IMR-90 (cell line): ENCODE measurements around the gene LIMK2. TPM values are rescaled to one million over a fixed set of nuclear protein-coding genes. Genes with fewer than 3 reads are reported as not detected.
"Not testable (repeated sequence)": the region's sequence is repeated elsewhere in the genome, so short reads cannot be mapped to it uniquely, and the experiment has no call there.

ENCODE experiments used
- ATAC-seq: fragments of 200-7000 bp; cut with Tn5 transposase; 2 replicates; pipeline ENCODE4 v1.9.1; 2020; ENCODE audit warnings: low read depth, mild to moderate bottlenecking, moderate library complexity
- BruUV-seq: library from RNA; stranded (reverse); fragments of 400-500 nt; replicated peaks from 2 replicates; lab custom pipeline; 2021; lab: Mats Ljungman, UMichigan
- CTCF ChIA-PET: fragments of 300-600 bp; formaldehyde crosslinking; extraction: SDS; loops from one replicate; lab custom pipeline; 2021; ENCODE audit warnings: antibody characterized with exemption; lab: Yijun Ruan, JAX
- POLR2A ChIA-PET: fragments of 300-600 bp; sonication (Branson Sonifier 250); formaldehyde crosslinking; loops from one replicate; lab custom pipeline; 2022; ENCODE audit warnings: antibody characterized with exemption; ENCODE audit not compliant: unreplicated experiment; lab: Charles Lee
- DNase-seq: peaks from one replicate; pipeline ENCODE4 v3.0.0; 2013
- H2AFZ ChIP-seq: replicated peaks from 2 replicates; pipeline ENCODE3; 2013; ENCODE audit warnings: low read length, mild to moderate bottlenecking; ENCODE audit not compliant: poor library complexity
- H2AK5ac ChIP-seq: 2 replicates; pipeline ENCODE4 v1.6.1; 2013; ENCODE audit warnings: low read depth, low read length, inconsistent platforms
- H2AK9ac ChIP-seq: replicated peaks from 2 replicates; pipeline ENCODE3; 2013; ENCODE audit warnings: mild to moderate bottlenecking, low read depth, low read length, moderate library complexity; ENCODE audit not compliant: poor library complexity
- H2BK120ac ChIP-seq: 2 replicates; pipeline ENCODE4 v1.6.1; 2013; ENCODE audit warnings: low read depth, low read length, inconsistent platforms
- H2BK15ac ChIP-seq: 3 replicates; pipeline ENCODE4 v1.6.1; 2013; ENCODE audit warnings: low read depth, low read length, inconsistent platforms
- H2BK20ac ChIP-seq: 2 replicates; pipeline ENCODE4 v1.6.1; 2013; ENCODE audit warnings: low read depth, mild to moderate bottlenecking, inconsistent platforms, low read length, moderate library complexity
- H2BK5ac ChIP-seq: 2 replicates; pipeline ENCODE4 v1.6.1; 2013; ENCODE audit warnings: mild to moderate bottlenecking, low read depth, low read length, inconsistent platforms; ENCODE audit not compliant: poor library complexity, severe bottlenecking
- H3K14ac ChIP-seq: replicated peaks from 2 replicates; pipeline ENCODE4 v1.6.1; 2013; ENCODE audit warnings: low read depth, low read length, inconsistent platforms
- H3K18ac ChIP-seq: 2 replicates; pipeline ENCODE4 v1.6.1; 2013; ENCODE audit warnings: low read depth, low read length, control low read depth
- H3K23ac ChIP-seq: 2 replicates; pipeline ENCODE4 v1.6.1; 2013; ENCODE audit warnings: low read depth, low read length, inconsistent platforms
- H3K27ac ChIP-seq: 2 replicates; pipeline ENCODE4 v1.5.1; 2013; ENCODE audit warnings: mild to moderate bottlenecking, control low read depth, low read length; ENCODE audit not compliant: insufficient read depth
- H3K27me3 ChIP-seq: 2 replicates; pipeline ENCODE4 v1.6.1; 2013; ENCODE audit warnings: low read length; ENCODE audit not compliant: control insufficient read depth, insufficient read depth
- H3K36me3 ChIP-seq: 2 replicates; pipeline ENCODE4 v1.6.1; 2013; ENCODE audit warnings: low read length, mixed read lengths; ENCODE audit not compliant: control insufficient read depth, insufficient read depth
- H3K4ac ChIP-seq: 2 replicates; pipeline ENCODE4 v1.6.1; 2013; ENCODE audit warnings: low read depth, low read length, inconsistent platforms
- H3K4me1 ChIP-seq: 2 replicates; pipeline ENCODE4 v1.6.1; 2013; ENCODE audit warnings: low read length, mixed read lengths; ENCODE audit not compliant: control insufficient read depth, insufficient read depth
- H3K4me2 ChIP-seq: 2 replicates; pipeline ENCODE4 v1.6.1; 2013; ENCODE audit warnings: low read depth, mild to moderate bottlenecking, control low read depth, low read length, moderate library complexity
- H3K4me3 ChIP-seq: 2 replicates; pipeline ENCODE4 v1.5.1; 2013; ENCODE audit warnings: low read depth, mild to moderate bottlenecking, control low read depth, low read length, moderate library complexity; ENCODE audit not compliant: insufficient read depth
- H3K56ac ChIP-seq: 2 replicates; pipeline ENCODE4 v1.6.1; 2013; ENCODE audit warnings: low read length, inconsistent platforms; ENCODE audit not compliant: insufficient read depth; ENCODE audit errors: extremely low read depth
- H3K79me1 ChIP-seq, 2 experiments: 2 replicates each; pipeline ENCODE4 v1.6.1; 2013; ENCODE audit warnings: low read length in 2 of 2, inconsistent platforms in 1 of 2, low read depth in 1 of 2
- H3K9ac ChIP-seq: 2 replicates; pipeline ENCODE4 v1.6.1; 2013; ENCODE audit warnings: low read depth, low read length, control low read depth
- H3K9me1 ChIP-seq: 2 replicates; pipeline ENCODE4 v1.6.1; 2013; ENCODE audit warnings: low read length, inconsistent platforms; ENCODE audit not compliant: insufficient read depth
- H3K9me3 ChIP-seq: 2 replicates; pipeline ENCODE4 v1.6.1; 2013; ENCODE audit warnings: low read length; ENCODE audit not compliant: control insufficient read depth, insufficient read depth
- H4K20me1 ChIP-seq: 2 replicates; pipeline ENCODE4 v1.6.1; 2013; ENCODE audit warnings: low read length, inconsistent platforms; ENCODE audit not compliant: insufficient read depth
- H4K5ac ChIP-seq: 2 replicates; pipeline ENCODE4 v1.6.1; 2013; ENCODE audit warnings: mild to moderate bottlenecking, low read depth, low read length, control low read depth
- H4K8ac ChIP-seq, 2 experiments: 2 replicates each; pipeline ENCODE4 v1.6.1; 2013; ENCODE audit warnings: low read depth in 2 of 2, low read length in 2 of 2, control low read depth in 1 of 2, inconsistent platforms in 1 of 2
- H4K91ac ChIP-seq: 2 replicates; pipeline ENCODE4 v1.6.1; 2013; ENCODE audit warnings: low read depth, low read length, inconsistent platforms; ENCODE audit not compliant: insufficient read depth
- WGBS, 2 experiments: methylation state at CpG; one replicate each; pipeline versions ENCODE4 v1.1.5 to v1.1.7; 2013; ENCODE audit warnings: missing lambda C conversion rate in 2 of 2; ENCODE audit not compliant: insufficient read length in 1 of 2; ENCODE audit errors: extremely low coverage in 2 of 2; 5-methylcytosine and 5-hydroxymethylcytosine counted together
- dilution Hi-C: fragments of 300-500 bp; cut with HindIII; formaldehyde crosslinking; loops from one replicate; pipeline ENCODE4 v1.14.3; 2018; ENCODE audit warnings: low sequenced_read_pairs; ENCODE audit not compliant: unreplicated experiment
- in situ Hi-C: fragments of 300-500 bp; cut with MboI; formaldehyde crosslinking; loops from 3 replicates; pipeline ENCODE4 v1.14.3; 2019; ENCODE audit warnings: low sequenced_read_pairs, inconsistent platforms, mixed read lengths
- intact Hi-C: fragments of 100-400 bp; cut with micrococcal nuclease; formaldehyde crosslinking; loops from 2 replicates; pipeline ENCODE4 v1.10.0; 2022
- polyA plus RNA-seq, 3 experiments: library from polyadenylated mRNA; depleted of rRNA; stranded (reverse); fragments of >200 nt; gene quantifications; 2 replicates each; pipeline ENCODE4 v1.2.3, GENCODE V29; 2012; ENCODE audit warnings: low replicate concordance in 1 of 3
- total RNA-seq: library from RNA; depleted of rRNA; stranded (reverse); fragments of >200 nt; gene quantifications from 2 replicates; pipeline ENCODE4 v1.2.3, GENCODE V29; 2012

Gene LIMK2
- total and polyA plus RNA-seq, 2 of the 4 experiments (the other 2 are of a cell fraction) = 14.5 to 31.9 TPM

- H2AK9ac ChIP-seq, H2AFZ ChIP-seq, H2BK15ac ChIP-seq, H3K4ac ChIP-seq, H3K27ac ChIP-seq, intact Hi-C loops, dilution Hi-C loops, H3K56ac ChIP-seq, H2BK20ac ChIP-seq, CTCF ChIA-PET, POLR2A ChIA-PET, H3K36me3 ChIP-seq, H3K9me1 ChIP-seq, H4K8ac ChIP-seq, ATAC-seq, H3K9ac ChIP-seq, H4K91ac ChIP-seq, in situ Hi-C loops, H4K5ac ChIP-seq, H3K23ac ChIP-seq, H3K18ac ChIP-seq, H3K27me3 ChIP-seq, H3K9me3 ChIP-seq, BruUV-seq, H2BK120ac ChIP-seq, H3K14ac ChIP-seq, H2AK5ac ChIP-seq, H3K4me3 ChIP-seq, H3K4me2 ChIP-seq, DNase-seq: not testable (repeated sequence)
- Histone ChIP-seq H2BK5ac (peak overlapping the region; percentile 100), H3K4me1 (peaks cover 20% of the 10 kb centered on the region), H4K20me1 (peaks cover 18% of the 10 kb centered on the region; the same call in 1 of the 2 replicates), H3K79me1 (peaks cover 30 to 65% of the 10 kb centered on the region in 2 experiments)
- WGBS, 2 experiments = no CpG with 5 or more reads among the region's 9 CpGs
These were observed 40.4 kb upstream of the LIMK2 start for GRCh38 chr22:31171734-31172133.
